ENCODE measurements around the gene TGFBR3L. TPM values are rescaled to one million over a fixed set of nuclear protein-coding genes. Genes with fewer than 3 reads are reported as not detected.
"Not testable (repeated sequence)": the region's sequence is repeated elsewhere in the genome, so short reads cannot be mapped to it uniquely, and the experiment has no call there.

The TGFBR3L gene
- total RNA-seq, 1 donor = 0.86 TPM

DNA sequence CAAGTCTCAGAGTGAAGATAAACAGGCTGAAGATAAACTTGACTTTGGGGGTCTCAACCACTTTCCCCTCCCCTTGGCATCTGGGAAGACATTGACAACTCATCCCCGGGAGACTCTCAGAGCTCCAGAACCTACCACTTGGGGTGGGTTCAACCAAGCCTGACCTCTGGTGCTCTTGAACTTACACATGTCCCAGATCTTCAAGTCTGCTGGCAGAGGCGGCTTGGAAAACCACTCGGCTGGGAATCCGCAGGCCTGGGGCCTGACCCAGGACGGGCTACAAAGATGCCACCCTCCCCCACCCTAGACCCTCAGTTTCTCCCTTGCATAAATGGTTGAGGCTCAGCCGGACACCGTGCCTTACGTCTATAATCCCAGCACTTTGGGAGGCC, 25.8 kb upstream of the TGFBR3L start:
- DNase-seq (ENCODE audit: low read depth) = no peak
- TF ChIP-seq, protein P1, sequence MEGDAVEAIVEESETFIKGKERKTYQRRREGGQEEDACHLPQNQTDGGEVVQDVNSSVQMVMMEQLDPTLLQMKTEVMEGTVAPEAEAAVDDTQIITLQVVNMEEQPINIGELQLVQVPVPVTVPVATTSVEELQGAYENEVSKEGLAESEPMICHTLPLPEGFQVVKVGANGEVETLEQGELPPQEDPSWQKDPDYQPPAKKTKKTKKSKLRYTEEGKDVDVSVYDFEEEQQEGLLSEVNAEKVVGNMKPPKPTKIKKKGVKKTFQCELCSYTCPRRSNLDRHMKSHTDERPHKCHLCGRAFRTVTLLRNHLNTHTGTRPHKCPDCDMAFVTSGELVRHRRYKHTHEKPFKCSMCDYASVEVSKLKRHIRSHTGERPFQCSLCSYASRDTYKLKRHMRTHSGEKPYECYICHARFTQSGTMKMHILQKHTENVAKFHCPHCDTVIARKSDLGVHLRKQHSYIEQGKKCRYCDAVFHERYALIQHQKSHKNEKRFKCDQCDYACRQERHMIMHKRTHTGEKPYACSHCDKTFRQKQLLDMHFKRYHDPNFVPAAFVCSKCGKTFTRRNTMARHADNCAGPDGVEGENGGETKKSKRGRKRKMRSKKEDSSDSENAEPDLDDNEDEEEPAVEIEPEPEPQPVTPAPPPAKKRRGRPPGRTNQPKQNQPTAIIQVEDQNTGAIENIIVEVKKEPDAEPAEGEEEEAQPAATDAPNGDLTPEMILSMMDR (IDR thresholded peaks at IDR 0.05; ENCODE audit: insufficient read depth, low read depth, low read length) = no peak
- H3K4me3 ChIP-seq (ENCODE audit: low read depth, low read length) = peak overlapping the region; percentile 73

DNA sequence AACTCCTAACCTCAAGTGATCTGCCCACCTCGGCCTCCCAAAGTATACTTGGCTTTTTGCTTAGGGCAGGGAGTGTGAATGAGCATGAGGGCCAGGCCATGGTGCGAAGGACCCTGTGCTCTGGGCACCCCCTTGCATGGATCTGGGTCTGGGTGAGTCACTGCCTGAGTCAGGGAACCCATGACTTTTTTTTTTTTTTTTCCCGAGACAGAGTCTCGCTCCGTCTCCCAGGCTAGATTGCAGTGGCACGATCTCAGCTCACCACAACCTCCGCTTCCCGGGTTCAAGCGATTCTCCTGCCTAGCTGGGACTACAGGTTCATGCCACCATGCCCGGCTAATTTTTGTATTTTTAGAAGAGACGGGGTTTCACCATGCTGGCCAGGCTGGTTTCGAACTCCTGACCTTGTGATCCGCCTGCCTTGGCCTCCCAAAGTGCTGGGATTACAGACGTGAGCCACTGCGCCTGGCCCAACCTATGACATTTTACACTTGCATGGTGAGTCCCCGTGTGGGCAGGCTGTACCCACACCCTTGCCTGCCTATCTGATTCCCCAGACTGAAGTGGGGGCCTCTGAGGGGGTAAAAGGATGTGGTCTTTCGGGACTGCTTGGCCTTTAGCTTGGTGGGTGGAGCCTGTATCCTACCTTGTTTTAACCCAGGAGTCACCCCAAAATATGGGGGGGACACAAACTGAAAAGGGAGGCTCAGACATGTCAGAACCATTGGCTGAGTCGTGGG, 21.1 kb upstream of the TGFBR3L start:
- not testable (repeated sequence) for H3K4me3 ChIP-seq (ENCODE audit: low read depth, low read length)
- peak; percentile 56 for DNase-seq (ENCODE audit: low read depth)

DNA sequence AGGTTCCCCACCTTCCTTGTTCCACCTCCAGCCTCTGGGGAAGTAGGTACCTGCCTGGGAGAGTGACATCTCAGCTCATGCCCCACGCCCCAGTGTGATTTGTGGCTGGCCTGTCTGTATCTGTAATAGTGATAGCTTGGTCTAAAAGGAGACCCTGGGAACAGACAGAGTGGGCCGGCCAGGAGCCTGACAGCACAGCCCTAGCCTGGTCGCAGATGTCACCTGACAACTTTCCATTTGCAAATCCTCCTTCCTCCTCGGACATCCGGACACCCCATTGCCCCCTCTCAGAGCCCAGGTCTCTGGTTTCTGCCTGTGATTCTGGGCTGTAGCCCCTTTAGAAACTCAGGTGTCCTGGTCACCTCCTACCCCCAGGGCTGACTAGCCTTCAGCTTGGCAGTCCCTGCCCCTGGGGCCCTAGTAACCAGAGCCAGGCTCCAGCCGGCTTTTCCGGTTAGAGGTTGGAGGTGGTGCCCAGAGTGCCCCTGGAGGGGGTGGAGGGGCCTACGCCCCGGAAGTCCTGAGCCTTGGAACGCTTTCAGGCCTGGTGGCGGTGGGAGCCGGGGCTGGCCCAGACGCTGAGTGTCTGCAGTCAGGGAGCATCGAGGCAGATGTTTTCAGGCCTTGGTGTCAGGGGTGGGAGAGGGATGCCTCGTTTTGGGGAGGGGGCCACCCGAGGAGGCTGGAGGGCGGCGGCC, 19.9 kb upstream of the TGFBR3L start:
- no peak overlapping the region for H3K4me3 ChIP-seq (ENCODE audit: low read depth, low read length)
- no peak for DNase-seq (ENCODE audit: low read depth)

GRCh38 chr19:7895565-7895964, 19.1 kb upstream of the TGFBR3L start:
- TF ChIP-seq, protein P1 (IDR thresholded peaks at IDR 0.05; ENCODE audit: insufficient read depth, low read depth, low read length) = no peak
- no peak for DNase-seq (ENCODE audit: low read depth)

More for the DNA sequence above, 19.9 kb upstream of the TGFBR3L start:
- TF ChIP-seq, protein P1 (IDR thresholded peaks at IDR 0.05; ENCODE audit: insufficient read depth, low read depth, low read length) = no peak

GRCh38 chr19:7897292-7897691, 17.3 kb upstream of the TGFBR3L start:
- DNase-seq (ENCODE audit: low read depth) = peak; percentile 16
- TF ChIP-seq, protein P1 (IDR thresholded peaks at IDR 0.05; ENCODE audit: insufficient read depth, low read depth, low read length) = no peak
- H3K4me3 ChIP-seq (ENCODE audit: low read depth, low read length) = no peak overlapping the region

More at GRCh38 chr19:7895565-7895964, 19.1 kb upstream of the TGFBR3L start:
- H3K4me3 ChIP-seq (ENCODE audit: low read depth, low read length) = no peak overlapping the region

DNA sequence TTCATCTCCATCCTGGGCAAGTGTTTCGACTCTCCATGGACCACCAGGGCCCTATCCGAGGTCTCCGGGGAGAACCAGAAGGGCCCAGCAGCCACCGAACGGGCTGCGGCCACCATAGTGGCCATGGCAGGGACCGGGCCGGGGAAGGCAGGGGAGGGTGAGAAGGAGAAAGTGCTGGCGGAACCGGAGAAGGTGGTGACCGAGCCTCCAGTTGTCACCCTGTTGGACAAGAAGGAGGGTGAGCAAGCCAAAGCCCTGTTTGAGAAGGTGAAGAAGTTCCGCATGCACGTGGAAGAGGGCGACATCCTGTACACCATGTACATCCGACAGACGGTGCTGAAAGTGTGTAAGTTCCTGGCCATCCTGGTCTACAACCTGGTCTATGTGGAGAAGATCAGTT, 15.7 kb upstream of the TGFBR3L start:
- DNase-seq (ENCODE audit: low read depth) = no peak
- no peak overlapping the region for H3K4me3 ChIP-seq (ENCODE audit: low read depth, low read length)
- TF ChIP-seq, protein P1 (IDR thresholded peaks at IDR 0.05; ENCODE audit: insufficient read depth, low read depth, low read length) = no peak

DNA sequence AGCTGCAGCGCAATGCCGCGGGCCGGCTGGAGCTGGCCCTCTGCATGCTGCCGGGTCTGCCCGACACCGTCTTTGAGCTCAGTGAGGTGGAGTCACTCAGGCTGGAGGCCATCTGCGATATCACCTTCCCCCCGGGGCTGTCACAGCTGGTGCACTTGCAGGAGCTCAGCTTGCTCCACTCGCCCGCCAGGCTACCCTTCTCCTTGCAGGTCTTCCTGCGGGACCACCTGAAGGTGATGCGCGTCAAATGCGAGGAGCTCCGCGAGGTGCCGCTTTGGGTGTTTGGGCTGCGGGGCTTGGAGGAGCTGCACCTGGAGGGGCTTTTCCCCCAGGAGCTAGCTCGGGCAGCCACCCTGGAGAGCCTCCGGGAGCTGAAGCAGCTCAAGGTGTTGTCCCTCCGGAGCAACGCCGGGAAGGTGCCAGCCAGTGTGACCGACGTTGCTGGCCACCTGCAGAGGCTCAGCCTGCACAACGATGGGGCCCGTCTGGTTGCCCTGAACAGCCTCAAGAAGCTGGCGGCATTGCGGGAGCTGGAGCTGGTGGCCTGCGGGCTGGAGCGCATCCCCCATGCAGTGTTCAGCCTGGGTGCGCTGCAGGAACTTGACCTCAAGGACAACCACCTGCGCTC, 14.8 kb upstream of the TGFBR3L start:
- TF ChIP-seq, protein P1 (IDR thresholded peaks at IDR 0.05; ENCODE audit: insufficient read depth, low read depth, low read length) = no peak
- H3K4me3 ChIP-seq (ENCODE audit: low read depth, low read length) = no peak overlapping the region
- DNase-seq (ENCODE audit: low read depth) = no peak

All from fibroblast of villous mesenchyme (primary cell).